Left lung (tissue), 10 donors: ENCODE measurements around the gene SULT6B1. TPM values are rescaled to one million over a fixed set of nuclear protein-coding genes. Genes with fewer than 3 reads are reported as not detected.

Source experiments
- ATAC-seq: fragments of 200-7000 bp; cut with Tn5 transposase; one replicate; pipeline ENCODE4 v1.9.1; 2020; ENCODE audit warnings: moderate library complexity
- DNase-seq, 4 donors: peaks; one replicate each; pipeline ENCODE4 v3.0.0-alpha.2; 2013 to 2020
- H3K27ac ChIP-seq, 2 donors: fragments of 200-600 bp; sonication (generic) in 1 of 2; one replicate each; pipeline versions ENCODE4 v1.5.0 to v1.8.0; 2020 to 2021
- H3K27me3 ChIP-seq, 2 donors: fragments of 200-600 bp; sonication (generic) in 1 of 2; one replicate each; pipeline versions ENCODE4 v1.5.0 to v1.8.0; 2020 to 2021
- H3K36me3 ChIP-seq, 2 donors: fragments of 200-600 bp; sonication (generic) in 1 of 2; one replicate each; pipeline versions ENCODE4 v1.5.0 to v1.8.0; 2020 to 2021
- H3K4me1 ChIP-seq, 2 donors: fragments of 200-600 bp; one replicate each; pipeline ENCODE4 v1.8.0; 2021
- H3K4me3 ChIP-seq, 2 donors: fragments of 200-600 bp; sonication (generic) in 1 of 2; one replicate each; pipeline versions ENCODE4 v1.5.0 to v1.8.0; 2020 to 2021; ENCODE audit warnings: mild to moderate bottlenecking in 1 of 2
- H3K9me3 ChIP-seq, 2 donors: fragments of 200-600 bp; sonication (generic) in 1 of 2; one replicate each; pipeline versions ENCODE4 v1.5.0 to v1.8.0; 2020 to 2021
- CTCF ChIP-seq, 2 donors: fragments of 200-600 bp; sonication (generic) in 1 of 2; IDR thresholded peaks; one replicate each; pipeline versions ENCODE4 v1.5.0 to v1.8.0; 2021; ENCODE audit warnings: antibody characterized with exemption in 2 of 2
- intact Hi-C, 2 donors: fragments of 100-400 bp; cut with DNase I; formaldehyde crosslinking; loops; one replicate each; pipeline versions ENCODE4 v1.11.2 to v1.14.2; 2022
- polyA plus RNA-seq, 6 donors: library from polyadenylated mRNA; unstranded; fragments of 120-200 nt; gene quantifications; one replicate each; pipeline ENCODE4 v1.2.1, GENCODE V29; 2013; ENCODE audit not compliant: insufficient read length in 6 of 6
- total RNA-seq, 2 donors: library from RNA; stranded (reverse); fragmentation: NEBNext Ultra II Directional; extraction: Animal tissue kit (Norgen Biotek cat#: 25700); gene quantifications; one replicate each; pipeline ENCODE4 v1.2.1, GENCODE V29; 2021
- donor health status: DM: no; HTN: yes; CAD: no.
- donor health status: DM: no; HTN: no; CAD: no.

The SULT6B1 gene
- total and polyA plus RNA-seq, 8 donors, result 1.5 TPM; not detected in 7

- DNase-seq (no peak), ATAC-seq (no peak)
- intact Hi-C loops, result no loop called here
- H3K27me3 ChIP-seq, result no peaks in the 10 kb centered on the region
- TF ChIP-seq CTCF (IDR thresholded peaks at IDR 0.05), result no peak
- peaks cover 0 to 97% of the 10 kb centered on the region in 2 donors for H3K36me3 ChIP-seq
- H3K27ac ChIP-seq, result no peak overlapping the region
- H3K4me3 ChIP-seq, result no peak overlapping the region
- no peaks in the 10 kb centered on the region for H3K9me3 ChIP-seq
- no peaks in the 10 kb centered on the region for H3K4me1 ChIP-seq
Observed at GRCh38 chr2:37119157-37119556, 69.3 kb downstream of the SULT6B1 start.

Other genes starting within 250 kb of the SULT6B1 start
- gene STRN, start 222.1 kb downstream of the SULT6B1 start, total RNA-seq, result 10 to 100 TPM; 25.4 to 27.3 TPM
- 10 to 100 TPM; 19.5 to 27.0 (median 24.9) TPM for gene STRN, start 222.1 kb downstream of the SULT6B1 start, polyA plus RNA-seq
- gene HEATR5B, start 104.3 kb downstream of the SULT6B1 start, total RNA-seq, result 10 to 100 TPM; 21.8 to 23.2 TPM
- 10 to 100 TPM; 25.1 to 33.7 (median 27.2) TPM for gene HEATR5B, start 104.3 kb downstream of the SULT6B1 start, polyA plus RNA-seq
- gene GPATCH11, start 104.2 kb downstream of the SULT6B1 start, total RNA-seq, result 1 to 10 TPM; 7.8 to 8.1 TPM
- gene GPATCH11, start 104.2 kb downstream of the SULT6B1 start, polyA plus RNA-seq, result 10 to 100 TPM; 10.3 to 13.0 (median 12.1) TPM
- gene EIF2AK2, start 31.7 kb downstream of the SULT6B1 start, total RNA-seq, result 10 to 100 TPM; 53.3 to 54.2 TPM
- 10 to 100 TPM; 36.1 to 39.3 (median 37.3) TPM for gene EIF2AK2, start 31.7 kb downstream of the SULT6B1 start, polyA plus RNA-seq
- 10 to 100 TPM; 33.1 to 38.8 TPM for gene CEBPZOS, start 7.8 kb upstream of the SULT6B1 start, total RNA-seq
- gene CEBPZOS, start 7.8 kb upstream of the SULT6B1 start, polyA plus RNA-seq, result 10 to 100 TPM; 47.2 to 54.3 (median 52.1) TPM
- 10 to 100 TPM; 36.0 to 42.5 TPM for gene CEBPZ, start 42.9 kb upstream of the SULT6B1 start, total RNA-seq
- 10 to 100 TPM; 68.5 to 81.2 (median 73.2) TPM for gene CEBPZ, start 42.9 kb upstream of the SULT6B1 start, polyA plus RNA-seq
- gene NDUFAF7, start 43.0 kb upstream of the SULT6B1 start, total RNA-seq, result 10 to 100 TPM; 12.3 to 17.4 TPM
- gene NDUFAF7, start 43.0 kb upstream of the SULT6B1 start, polyA plus RNA-seq, result 10 to 100 TPM; 27.3 to 41.8 (median 31.6) TPM
- gene PRKD3, start 136.2 kb upstream of the SULT6B1 start, total RNA-seq, result 10 to 100 TPM; 36.2 to 43.7 TPM
- gene PRKD3, start 136.2 kb upstream of the SULT6B1 start, polyA plus RNA-seq, result 10 to 100 TPM; 53.6 to 65.8 (median 60.0) TPM
- gene QPCT, start 156.0 kb upstream of the SULT6B1 start, total RNA-seq, result 10 to 100 TPM; 11.5 to 16.6 TPM
- gene QPCT, start 156.0 kb upstream of the SULT6B1 start, polyA plus RNA-seq, result 10 to 100 TPM in 3 of 6 donors, 1 to 10 TPM in 3; 4.1 to 20.8 (median 9.5) TPM